Ovary (tissue), 3 donors: ENCODE measurements around the gene DRC3.

Source experiments
- CTCF ChIP-seq, 3 donors: fragments of 450-650 bp in 2 of 3; fragments of 200-600 bp in 1 of 3; IDR thresholded peaks; one replicate each; pipeline versions ENCODE4 v1.5.1 to v1.8.0; 2016 to 2022; ENCODE audit warnings: antibody characterized with exemption in 3 of 3, mild to moderate bottlenecking in 1 of 3
- EP300 ChIP-seq: sonication (generic); formaldehyde crosslinking; IDR thresholded peaks from one replicate; pipeline ENCODE4 v1.6.1; 2017; ENCODE audit warnings: antibody characterized with exemption
- donor health status: DM: no; HTN: no; CAD: no.

GRCh38 chr17:18019838-18020154 lies 47.1 kb downstream of the DRC3 start:
- TF ChIP-seq EP300 = no peak
- no peak for TF ChIP-seq CTCF (IDR thresholded peaks at IDR 0.05)
